Vagina (tissue), 2 donors: Measurements from ENCODE around the gene SLC5A12. TPM values are rescaled to one million over a fixed set of nuclear protein-coding genes. Genes with fewer than 3 reads are reported as not detected.

Experiments
- DNase-seq, 2 donors: peaks; one replicate each; pipeline ENCODE4 v3.0.0-alpha.2; 2017; ENCODE audit errors: extremely low spot score in 2 of 2
- H3K27ac ChIP-seq: fragments of 200-600 bp; sonication (generic); one replicate; pipeline ENCODE4 v1.5.1; 2019
- H3K27me3 ChIP-seq: fragments of 200-600 bp; sonication (generic); one replicate; pipeline ENCODE4 v1.5.1; 2019
- H3K36me3 ChIP-seq, 2 donors: fragments of 200-600 bp; sonication (generic); one replicate each; pipeline ENCODE4 v1.5.1; 2017 to 2019
- H3K4me1 ChIP-seq: fragments of 200-600 bp; sonication (generic); one replicate; pipeline ENCODE4 v1.5.1; 2019
- H3K4me3 ChIP-seq, 2 donors: fragments of 200-600 bp; sonication (generic); 1 replicate in 1 of 2; 2 replicates in 1 of 2; pipeline ENCODE4 v1.5.1; 2016 to 2019
- H3K9me3 ChIP-seq: fragments of 200-600 bp; sonication (generic); one replicate; pipeline ENCODE4 v1.5.1; 2019
- POLR2A ChIP-seq, 2 donors: fragments of 450-650 bp; IDR thresholded peaks; one replicate each; pipeline ENCODE4 v1.6.1; 2017; ENCODE audit warnings: antibody characterized with exemption in 2 of 2, mild to moderate bottlenecking in 2 of 2, moderate library complexity in 2 of 2
- POLR2AphosphoS5 ChIP-seq, 2 donors: sonication (generic); formaldehyde crosslinking; IDR thresholded peaks; one replicate each; pipeline ENCODE4 v1.9.0; 2017; ENCODE audit warnings: antibody characterized with exemption in 2 of 2, mild to moderate bottlenecking in 2 of 2, low read depth in 1 of 2; ENCODE audit not compliant: insufficient read depth in 1 of 2
- intact Hi-C: fragments of 100-400 bp; cut with DNase I; formaldehyde crosslinking; loops from one replicate; pipeline ENCODE4 v1.15.1; 2023
- total RNA-seq: library from RNA; depleted of rRNA; stranded (reverse); fragments of >200 nt; gene quantifications from one replicate; pipeline ENCODE4 v1.2.3, GENCODE V29; 2016
- TF ChIP-seq, protein P1 (sequence below), 3 experiments: fragments of 450-650 bp in 2 of 3; fragments of 200-600 bp in 1 of 3; sonication (generic) in 1 of 3; IDR thresholded peaks; one replicate each; pipeline ENCODE4 v1.5.1; 2017 to 2019; ENCODE audit warnings: antibody characterized with exemption in 3 of 3, mild to moderate bottlenecking in 2 of 3, moderate library complexity in 2 of 3

The SLC5A12 gene
- total RNA-seq, 1 donor from 2014 or later: not detected

DNA sequence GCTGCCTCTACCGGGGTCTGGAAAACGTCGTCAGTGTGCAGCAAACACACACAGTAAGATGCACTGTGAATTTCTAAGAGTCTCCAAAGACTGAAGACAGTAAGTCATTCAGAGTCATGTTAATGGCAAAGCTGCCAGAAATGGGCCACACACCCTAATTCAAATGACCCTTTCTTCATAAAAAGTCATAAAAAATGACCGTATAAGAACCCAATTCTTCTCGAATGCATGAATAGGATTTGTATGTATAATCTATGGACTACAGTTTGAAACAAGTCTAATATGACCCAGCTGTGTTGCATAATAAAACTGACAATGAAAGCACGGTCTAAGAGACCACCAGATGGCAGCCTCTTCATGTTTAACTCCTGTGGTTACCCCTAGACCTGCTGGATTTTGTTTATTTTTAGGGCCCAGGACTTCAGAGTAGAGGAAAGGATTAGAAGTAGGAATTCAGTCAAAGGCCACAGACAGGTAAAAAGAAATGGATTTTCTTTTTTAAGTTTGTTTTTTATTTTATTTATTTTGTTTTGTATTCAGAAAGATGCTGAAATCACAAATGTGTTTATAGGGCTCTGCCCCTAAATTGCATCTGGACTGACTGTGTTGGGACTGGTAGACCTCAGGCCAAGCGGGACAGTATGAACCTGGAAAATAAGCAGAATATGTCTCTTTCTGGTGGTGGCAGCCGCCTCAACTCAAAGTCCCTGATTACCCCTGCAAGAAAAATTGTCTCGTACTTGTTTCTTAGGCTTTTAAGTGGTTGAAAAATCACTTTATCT, 32.1 kb upstream of the SLC5A12 start:
- TF ChIP-seq POLR2A (IDR thresholded peaks at IDR 0.05): no peak
- TF ChIP-seq, protein P1, sequence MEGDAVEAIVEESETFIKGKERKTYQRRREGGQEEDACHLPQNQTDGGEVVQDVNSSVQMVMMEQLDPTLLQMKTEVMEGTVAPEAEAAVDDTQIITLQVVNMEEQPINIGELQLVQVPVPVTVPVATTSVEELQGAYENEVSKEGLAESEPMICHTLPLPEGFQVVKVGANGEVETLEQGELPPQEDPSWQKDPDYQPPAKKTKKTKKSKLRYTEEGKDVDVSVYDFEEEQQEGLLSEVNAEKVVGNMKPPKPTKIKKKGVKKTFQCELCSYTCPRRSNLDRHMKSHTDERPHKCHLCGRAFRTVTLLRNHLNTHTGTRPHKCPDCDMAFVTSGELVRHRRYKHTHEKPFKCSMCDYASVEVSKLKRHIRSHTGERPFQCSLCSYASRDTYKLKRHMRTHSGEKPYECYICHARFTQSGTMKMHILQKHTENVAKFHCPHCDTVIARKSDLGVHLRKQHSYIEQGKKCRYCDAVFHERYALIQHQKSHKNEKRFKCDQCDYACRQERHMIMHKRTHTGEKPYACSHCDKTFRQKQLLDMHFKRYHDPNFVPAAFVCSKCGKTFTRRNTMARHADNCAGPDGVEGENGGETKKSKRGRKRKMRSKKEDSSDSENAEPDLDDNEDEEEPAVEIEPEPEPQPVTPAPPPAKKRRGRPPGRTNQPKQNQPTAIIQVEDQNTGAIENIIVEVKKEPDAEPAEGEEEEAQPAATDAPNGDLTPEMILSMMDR (IDR thresholded peaks at IDR 0.05): peak; percentile 45 to 86 (median 54)
- DNase-seq: no peak
- Histone ChIP-seq H3K27ac (no peak overlapping the region), H3K4me3 (no peak overlapping the region), H3K36me3 (no peaks in the 10 kb centered on the region), H3K9me3 (no peaks in the 10 kb centered on the region), H3K4me1 (no peaks in the 10 kb centered on the region), H3K27me3 (no peaks in the 10 kb centered on the region)
- intact Hi-C loops: loop anchor here (2.0 kb wide), 1 partner anchor 405 kb away; no protein-coding TSS in a partner anchor

DNA sequence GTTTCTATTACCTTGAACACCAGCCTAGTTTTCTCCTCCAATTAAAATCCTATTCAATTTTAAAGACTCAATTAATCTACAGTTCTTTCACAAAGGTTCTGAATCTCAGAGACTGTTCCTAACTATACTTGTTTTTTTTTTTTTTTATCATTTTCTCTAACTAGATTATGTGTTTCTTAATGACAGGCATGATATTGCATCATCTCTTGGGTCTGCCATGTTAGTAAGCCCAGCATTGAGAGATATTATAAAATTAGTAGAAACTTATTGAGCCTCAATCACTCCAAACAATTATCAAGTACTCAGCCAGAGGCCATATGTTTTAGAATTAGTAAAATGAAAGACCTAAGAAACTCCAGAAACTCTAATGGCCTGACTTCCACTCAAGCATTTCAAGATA, 28.1 kb upstream of the SLC5A12 start:
- Histone ChIP-seq H3K27me3 (no peaks in the 10 kb centered on the region), H3K36me3 (no peaks in the 10 kb centered on the region), H3K9me3 (no peaks in the 10 kb centered on the region), H3K4me3 (no peak overlapping the region), H3K27ac (no peak overlapping the region), H3K4me1 (no peaks in the 10 kb centered on the region)
- DNase-seq: no peak
- intact Hi-C loops: no loop called here
- TF ChIP-seq, protein P1 (IDR thresholded peaks at IDR 0.05): no peak

- intact Hi-C loops: no loop called here
- Histone ChIP-seq H3K27ac (no peak overlapping the region), H3K4me3 (no peak overlapping the region), H3K27me3 (no peaks in the 10 kb centered on the region), H3K9me3 (no peaks in the 10 kb centered on the region), H3K4me1 (peaks cover 6% of the 10 kb centered on the region), H3K36me3 (no peaks in the 10 kb centered on the region)
- no peak for DNase-seq
- TF ChIP-seq POLR2AphosphoS5 (IDR thresholded peaks at IDR 0.05; ENCODE audit: insufficient read depth in 1 of 2, low read depth in 1 of 2) (no peak), POLR2A (IDR thresholded peaks at IDR 0.05) (no peak)
- TF ChIP-seq, protein P1 (IDR thresholded peaks at IDR 0.05): no peak
Observed at GRCh38 chr11:26743622-26744021, 21.8 kb upstream of the SLC5A12 start.

DNA sequence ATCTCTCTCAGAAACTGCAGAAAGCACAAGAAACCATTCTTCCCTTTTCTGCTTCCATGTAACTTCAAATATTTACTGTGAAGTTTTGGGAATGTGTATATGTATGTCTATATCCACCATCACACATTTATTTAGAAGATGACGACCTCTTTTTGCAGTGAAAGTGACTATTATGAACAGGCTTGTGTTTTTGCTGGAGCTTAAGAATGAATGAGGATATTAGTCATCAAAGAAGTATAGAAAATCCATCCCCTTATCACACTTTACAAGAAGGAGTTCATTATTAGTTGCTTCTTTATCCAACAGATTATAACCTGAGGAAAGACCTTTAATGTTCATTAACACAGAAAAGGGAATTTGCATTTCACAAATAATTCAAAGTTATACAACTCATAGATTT, 21.1 kb upstream of the SLC5A12 start:
- TF ChIP-seq, protein P1 (IDR thresholded peaks at IDR 0.05): no peak
- TF ChIP-seq POLR2AphosphoS5 (IDR thresholded peaks at IDR 0.05; ENCODE audit: insufficient read depth in 1 of 2, low read depth in 1 of 2): no peak
- TF ChIP-seq POLR2A (IDR thresholded peaks at IDR 0.05): no peak
- H3K4me1 ChIP-seq: peaks cover 6% of the 10 kb centered on the region
- no peaks in the 10 kb centered on the region for H3K27me3 ChIP-seq
- no peaks in the 10 kb centered on the region for H3K36me3 ChIP-seq
- intact Hi-C loops: no loop called here
- DNase-seq: no peak
- H3K9me3 ChIP-seq: no peaks in the 10 kb centered on the region
- H3K27ac ChIP-seq: no peak overlapping the region
- no peak overlapping the region for H3K4me3 ChIP-seq

- Histone ChIP-seq H3K27me3 (no peaks in the 10 kb centered on the region), H3K4me3 (no peak overlapping the region), H3K9me3 (no peaks in the 10 kb centered on the region), H3K4me1 (peaks cover 6% of the 10 kb centered on the region), H3K27ac (no peak overlapping the region), H3K36me3 (no peaks in the 10 kb centered on the region)
- no peak for DNase-seq
- TF ChIP-seq POLR2A (IDR thresholded peaks at IDR 0.05) (no peak), POLR2AphosphoS5 (IDR thresholded peaks at IDR 0.05; ENCODE audit: insufficient read depth in 1 of 2, low read depth in 1 of 2) (no peak)
- TF ChIP-seq, protein P1 (IDR thresholded peaks at IDR 0.05): no peak
- intact Hi-C loops: no loop called here
Observed at GRCh38 chr11:26741036-26741435, 19.2 kb upstream of the SLC5A12 start.
